Osteocyte (in vitro differentiated cells): ENCODE measurements around the gene RAD51B. TPM values are rescaled to one million over a fixed set of nuclear protein-coding genes. Genes with fewer than 3 reads are reported as not detected.
A peak's percentile ranks its signal among the peaks of the same experiment; 100 is the strongest.

Experiments
- DNase-seq: peaks from one replicate; pipeline ENCODE4 v3.0.0; 2021; ENCODE audit warnings: mixed read lengths; ENCODE audit not compliant: unreplicated experiment; ENCODE audit errors: extremely low spot score
- H3K27ac Mint-ChIP-seq: one replicate; pipeline ENCODE4 v1.8.0; 2021; ENCODE audit warnings: mild to moderate bottlenecking, mixed read lengths; ENCODE audit not compliant: unreplicated experiment
- H3K27me3 Mint-ChIP-seq: one replicate; pipeline ENCODE4 v1.8.0; 2021; ENCODE audit warnings: mixed read lengths; ENCODE audit not compliant: unreplicated experiment
- H3K36me3 Mint-ChIP-seq: one replicate; pipeline ENCODE4 v1.8.0; 2021; ENCODE audit warnings: mixed read lengths; ENCODE audit not compliant: unreplicated experiment
- H3K4me1 Mint-ChIP-seq: one replicate; pipeline ENCODE4 v1.8.0; 2021; ENCODE audit warnings: mixed read lengths; ENCODE audit not compliant: unreplicated experiment
- H3K4me3 Mint-ChIP-seq: one replicate; pipeline ENCODE4 v1.8.0; 2021; ENCODE audit warnings: mild to moderate bottlenecking, moderate library complexity, mixed read lengths; ENCODE audit not compliant: unreplicated experiment
- H3K9me3 Mint-ChIP-seq: one replicate; pipeline ENCODE4 v1.8.0; 2021; ENCODE audit warnings: mixed read lengths; ENCODE audit not compliant: unreplicated experiment
- CTCF ChIP-seq: fragments of 200-600 bp; sonication (generic); IDR thresholded peaks from 2 replicates; pipeline ENCODE4 v1.5.0; 2021; ENCODE audit warnings: antibody characterized with exemption, mild to moderate bottlenecking, moderate library complexity
- total RNA-seq: library from RNA; stranded (reverse); gene quantifications from 2 replicates; pipeline ENCODE4 v1.2.1, GENCODE V29; 2021

RAD51B gene
- total RNA-seq, 1 donor from 2014 or later, result 12.7 TPM

GRCh38 chr14:68476212-68477109, 656.9 kb downstream of the RAD51B start:
- no peaks in the 10 kb centered on the region for H3K9me3 Mint-ChIP-seq
- H3K27me3 Mint-ChIP-seq, result no peaks in the 10 kb centered on the region
- no peak for TF ChIP-seq CTCF
- no peak for DNase-seq
- H3K36me3 Mint-ChIP-seq, result no peaks in the 10 kb centered on the region
- peak overlapping the region; percentile 5 for H3K27ac Mint-ChIP-seq
- H3K4me1 Mint-ChIP-seq, result peaks cover 9% of the 10 kb centered on the region
- H3K4me3 Mint-ChIP-seq, result no peak overlapping the region

- H3K4me1 Mint-ChIP-seq, result peaks cover 9% of the 10 kb centered on the region
- DNase-seq, result no peak
- H3K9me3 Mint-ChIP-seq, result no peaks in the 10 kb centered on the region
- H3K27me3 Mint-ChIP-seq, result no peaks in the 10 kb centered on the region
- no peak for TF ChIP-seq CTCF
- H3K36me3 Mint-ChIP-seq, result no peaks in the 10 kb centered on the region
- no peak overlapping the region for H3K4me3 Mint-ChIP-seq
- no peak overlapping the region for H3K27ac Mint-ChIP-seq
Observed at GRCh38 chr14:68477110-68477455, 657.5 kb downstream of the RAD51B start.

GRCh38 chr14:68477461-68478085, 658.0 kb downstream of the RAD51B start:
- H3K4me3 Mint-ChIP-seq, result no peak overlapping the region

GRCh38 chr14:68479247-68479646, 659.7 kb downstream of the RAD51B start:
- H3K36me3 Mint-ChIP-seq, result no peaks in the 10 kb centered on the region
- peaks cover 26% of the 10 kb centered on the region for H3K4me1 Mint-ChIP-seq
- H3K27ac Mint-ChIP-seq, result no peak overlapping the region
- TF ChIP-seq CTCF, result no peak
- H3K9me3 Mint-ChIP-seq, result no peaks in the 10 kb centered on the region
- H3K4me3 Mint-ChIP-seq, result no peak overlapping the region
- no peak for DNase-seq
- no peaks in the 10 kb centered on the region for H3K27me3 Mint-ChIP-seq

More at GRCh38 chr14:68477461-68478085, 658.0 kb downstream of the RAD51B start:
- no peak for TF ChIP-seq CTCF
- DNase-seq, result no peak
- no peaks in the 10 kb centered on the region for H3K27me3 Mint-ChIP-seq
- no peaks in the 10 kb centered on the region for H3K9me3 Mint-ChIP-seq
- H3K4me1 Mint-ChIP-seq, result peaks cover 10% of the 10 kb centered on the region
- H3K27ac Mint-ChIP-seq, result no peak overlapping the region
- no peaks in the 10 kb centered on the region for H3K36me3 Mint-ChIP-seq

- Mint-ChIP-seq H3K36me3 (no peaks in the 10 kb centered on the region), H3K27ac (no peak overlapping the region), H3K9me3 (no peaks in the 10 kb centered on the region), H3K4me1 (peaks cover 19% of the 10 kb centered on the region), H3K27me3 (no peaks in the 10 kb centered on the region), H3K4me3 (no peak overlapping the region)
- TF ChIP-seq CTCF, result no peak
- no peak for DNase-seq
Observed at GRCh38 chr14:68482018-68482417, 662.4 kb downstream of the RAD51B start.
